Neural cell (in vitro differentiated cells): ENCODE data around the gene RASSF4. TPM values are rescaled to one million over a fixed set of nuclear protein-coding genes. Genes with fewer than 3 reads are reported as not detected.

Experiments
- H2AFZ ChIP-seq: fragments of 200-600, 300-800 bp; sonication (generic), shearing (Covaris generic); 2 replicates; pipeline ENCODE4 v1.6.0; 2014; ENCODE audit warnings: low read depth, mild to moderate bottlenecking, antibody characterized with exemption, low read length, moderate library complexity
- H3F3A ChIP-seq: fragments of 200-600 bp; shearing (Covaris generic); 2 replicates; pipeline ENCODE4 v1.6.1; 2016; ENCODE audit warnings: mild to moderate bottlenecking, moderate library complexity, mixed read lengths, antibody characterized with exemption, low read length; ENCODE audit not compliant: insufficient read depth, poor library complexity, severe bottlenecking
- H3K27ac ChIP-seq: fragments of 200-600, 300-800 bp; sonication (generic), shearing (Covaris generic); 2 replicates; pipeline ENCODE4 v1.5.1; 2014; ENCODE audit warnings: mild to moderate bottlenecking, low read length, moderate library complexity
- H3K27me3 ChIP-seq: fragments of 300-800, 200-600 bp; sonication (generic), shearing (Covaris generic); 2 replicates; pipeline ENCODE4 v1.6.0; 2014; ENCODE audit warnings: mild to moderate bottlenecking, low read depth, low read length, moderate library complexity; ENCODE audit not compliant: insufficient read depth
- H3K36me3 ChIP-seq: fragments of 300-800, 200-600 bp; sonication (generic), shearing (Covaris generic); 2 replicates; pipeline ENCODE4 v1.5.1; 2014; ENCODE audit warnings: mild to moderate bottlenecking, antibody characterized with exemption, low read length, moderate library complexity; ENCODE audit not compliant: insufficient read depth
- H3K4me2 ChIP-seq: fragments of 300-800, 200-600 bp; sonication (generic), shearing (Covaris generic); 2 replicates; pipeline ENCODE4 v1.6.0; 2014; ENCODE audit warnings: mild to moderate bottlenecking, low read length
- H3K4me3 ChIP-seq: fragments of 300-800, 200-600 bp; sonication (generic), shearing (Covaris generic); 2 replicates; pipeline ENCODE4 v1.5.1; 2014; ENCODE audit warnings: mild to moderate bottlenecking, low read length, moderate library complexity
- H3K79me2 ChIP-seq: fragments of 200-600 bp; shearing (Covaris generic); replicated peaks from 2 replicates; pipeline ENCODE4 v1.6.0; 2014; ENCODE audit warnings: mild to moderate bottlenecking, low read length, moderate library complexity; ENCODE audit not compliant: insufficient read depth
- H3K9ac ChIP-seq: fragments of 300-800, 200-600 bp; sonication (generic), shearing (Covaris generic); 2 replicates; pipeline ENCODE4 v1.6.1; 2016; ENCODE audit warnings: mild to moderate bottlenecking, low read length, mixed read lengths
- H3K9me2 ChIP-seq: fragments of 200-600 bp; shearing (Covaris generic); 2 replicates; pipeline ENCODE4 v1.6.1; 2016; ENCODE audit warnings: mild to moderate bottlenecking, low read length, mixed read lengths; ENCODE audit not compliant: insufficient read depth
- H3K9me3 ChIP-seq: fragments of 200-600, 300-800 bp; sonication (generic), shearing (Covaris generic); 2 replicates; pipeline ENCODE4 v1.6.1; 2016; ENCODE audit warnings: mild to moderate bottlenecking, mixed run types, low read length, moderate library complexity, mixed read lengths
- H4K20me1 ChIP-seq: fragments of 200-600 bp; shearing (Covaris generic); 2 replicates; pipeline ENCODE4 v1.6.1; 2016; ENCODE audit warnings: mild to moderate bottlenecking, mixed run types; ENCODE audit not compliant: insufficient read depth
- EP300 ChIP-seq: fragments of 450-650 bp; conservative IDR thresholded peaks from 2 replicates; pipeline ENCODE4 v1.6.1; 2014; ENCODE audit warnings: antibody characterized with exemption, mild to moderate bottlenecking, moderate library complexity; ENCODE audit not compliant: poor library complexity, severe bottlenecking
- EZH2 ChIP-seq: fragments of 200-600, 300-800 bp; shearing (Covaris generic), sonication (generic); IDR thresholded peaks from 2 replicates; pipeline ENCODE4 v1.6.1; 2014; ENCODE audit warnings: antibody characterized with exemption, low read length, borderline replicate concordance, mild to moderate bottlenecking; ENCODE audit not compliant: insufficient read depth, poor library complexity, severe bottlenecking
- MXI1 ChIP-seq: fragments of 450-650 bp; conservative IDR thresholded peaks from 2 replicates; pipeline ENCODE4 v1.6.1; 2014; ENCODE audit warnings: antibody characterized with exemption, mild to moderate bottlenecking; ENCODE audit not compliant: poor library complexity, severe bottlenecking
- POLR2AphosphoS5 ChIP-seq: IDR thresholded peaks from 2 replicates; pipeline ENCODE4 v1.6.1; 2012
- RAD21 ChIP-seq: fragments of 450-650 bp; conservative IDR thresholded peaks from 2 replicates; pipeline ENCODE4 v1.6.1; 2014; ENCODE audit warnings: antibody characterized with exemption, mild to moderate bottlenecking, moderate library complexity
- SMC3 ChIP-seq: fragments of 450-650 bp; conservative IDR thresholded peaks from 2 replicates; pipeline ENCODE4 v1.6.1; 2014; ENCODE audit warnings: antibody characterized with exemption, mild to moderate bottlenecking, moderate library complexity; ENCODE audit not compliant: poor library complexity
- TAF1 ChIP-seq: IDR thresholded peaks from 2 replicates; pipeline ENCODE4 v1.6.1; 2012; ENCODE audit warnings: low read depth
- polyA plus RNA-seq: library from polyadenylated mRNA; depleted of rRNA; stranded (reverse); fragments of >200 nt; gene quantifications from 2 replicates; pipeline ENCODE4 v1.2.3, GENCODE V29; 2014
- TF ChIP-seq, protein P1 (sequence below): fragments of 450-650 bp; IDR thresholded peaks from 2 replicates; pipeline ENCODE4 v1.5.1; 2014; ENCODE audit warnings: antibody characterized with exemption, mild to moderate bottlenecking, moderate library complexity; ENCODE audit not compliant: poor library complexity, severe bottlenecking
- TF ChIP-seq, protein P2 (sequence below): IDR thresholded peaks from 2 replicates; pipeline ENCODE4 v1.6.1; 2012; ENCODE audit warnings: borderline replicate concordance

The RASSF4 gene
- polyA plus RNA-seq, 1 donor from 2014 or later, result 10.2 TPM

- Histone ChIP-seq H4K20me1 (no peaks in the 10 kb centered on the region), H3K4me2 (no peak overlapping the region), H3K79me2 (no peaks in the 10 kb centered on the region), H3K27ac (no peak overlapping the region), H3K27me3 (no peaks in the 10 kb centered on the region), H3K9ac (no peak overlapping the region), H2AFZ (no peak overlapping the region), H3K36me3 (no peaks in the 10 kb centered on the region), H3K4me3 (no peak overlapping the region), H3K9me3 (no peaks in the 10 kb centered on the region), H3K9me2 (no peaks in the 10 kb centered on the region), H3F3A (no peaks in the 10 kb centered on the region)
- TF ChIP-seq MXI1, result no peak
Measured at GRCh38 chr10:44980309-44981171, 20.9 kb downstream of the RASSF4 start.

GRCh38 chr10:44981172-44982113, 21.8 kb downstream of the RASSF4 start:
- Histone ChIP-seq H3K27me3 (no peaks in the 10 kb centered on the region), H3K27ac (no peak overlapping the region), H3K4me3 (no peak overlapping the region), H3K4me2 (no peak overlapping the region), H3K36me3 (no peaks in the 10 kb centered on the region), H2AFZ (no peak overlapping the region), H3K9me3 (no peaks in the 10 kb centered on the region), H3K9ac (no peak overlapping the region), H3F3A (no peaks in the 10 kb centered on the region), H3K9me2 (no peaks in the 10 kb centered on the region), H3K79me2 (no peaks in the 10 kb centered on the region), H4K20me1 (no peaks in the 10 kb centered on the region)
- TF ChIP-seq, protein P1, sequence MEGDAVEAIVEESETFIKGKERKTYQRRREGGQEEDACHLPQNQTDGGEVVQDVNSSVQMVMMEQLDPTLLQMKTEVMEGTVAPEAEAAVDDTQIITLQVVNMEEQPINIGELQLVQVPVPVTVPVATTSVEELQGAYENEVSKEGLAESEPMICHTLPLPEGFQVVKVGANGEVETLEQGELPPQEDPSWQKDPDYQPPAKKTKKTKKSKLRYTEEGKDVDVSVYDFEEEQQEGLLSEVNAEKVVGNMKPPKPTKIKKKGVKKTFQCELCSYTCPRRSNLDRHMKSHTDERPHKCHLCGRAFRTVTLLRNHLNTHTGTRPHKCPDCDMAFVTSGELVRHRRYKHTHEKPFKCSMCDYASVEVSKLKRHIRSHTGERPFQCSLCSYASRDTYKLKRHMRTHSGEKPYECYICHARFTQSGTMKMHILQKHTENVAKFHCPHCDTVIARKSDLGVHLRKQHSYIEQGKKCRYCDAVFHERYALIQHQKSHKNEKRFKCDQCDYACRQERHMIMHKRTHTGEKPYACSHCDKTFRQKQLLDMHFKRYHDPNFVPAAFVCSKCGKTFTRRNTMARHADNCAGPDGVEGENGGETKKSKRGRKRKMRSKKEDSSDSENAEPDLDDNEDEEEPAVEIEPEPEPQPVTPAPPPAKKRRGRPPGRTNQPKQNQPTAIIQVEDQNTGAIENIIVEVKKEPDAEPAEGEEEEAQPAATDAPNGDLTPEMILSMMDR, result no peak
- TF ChIP-seq RAD21 (no peak), MXI1 (no peak), TAF1 (no peak), EZH2 (no peak), SMC3 (no peak), POLR2AphosphoS5 (no peak), EP300 (no peak)
- TF ChIP-seq, protein P2, sequence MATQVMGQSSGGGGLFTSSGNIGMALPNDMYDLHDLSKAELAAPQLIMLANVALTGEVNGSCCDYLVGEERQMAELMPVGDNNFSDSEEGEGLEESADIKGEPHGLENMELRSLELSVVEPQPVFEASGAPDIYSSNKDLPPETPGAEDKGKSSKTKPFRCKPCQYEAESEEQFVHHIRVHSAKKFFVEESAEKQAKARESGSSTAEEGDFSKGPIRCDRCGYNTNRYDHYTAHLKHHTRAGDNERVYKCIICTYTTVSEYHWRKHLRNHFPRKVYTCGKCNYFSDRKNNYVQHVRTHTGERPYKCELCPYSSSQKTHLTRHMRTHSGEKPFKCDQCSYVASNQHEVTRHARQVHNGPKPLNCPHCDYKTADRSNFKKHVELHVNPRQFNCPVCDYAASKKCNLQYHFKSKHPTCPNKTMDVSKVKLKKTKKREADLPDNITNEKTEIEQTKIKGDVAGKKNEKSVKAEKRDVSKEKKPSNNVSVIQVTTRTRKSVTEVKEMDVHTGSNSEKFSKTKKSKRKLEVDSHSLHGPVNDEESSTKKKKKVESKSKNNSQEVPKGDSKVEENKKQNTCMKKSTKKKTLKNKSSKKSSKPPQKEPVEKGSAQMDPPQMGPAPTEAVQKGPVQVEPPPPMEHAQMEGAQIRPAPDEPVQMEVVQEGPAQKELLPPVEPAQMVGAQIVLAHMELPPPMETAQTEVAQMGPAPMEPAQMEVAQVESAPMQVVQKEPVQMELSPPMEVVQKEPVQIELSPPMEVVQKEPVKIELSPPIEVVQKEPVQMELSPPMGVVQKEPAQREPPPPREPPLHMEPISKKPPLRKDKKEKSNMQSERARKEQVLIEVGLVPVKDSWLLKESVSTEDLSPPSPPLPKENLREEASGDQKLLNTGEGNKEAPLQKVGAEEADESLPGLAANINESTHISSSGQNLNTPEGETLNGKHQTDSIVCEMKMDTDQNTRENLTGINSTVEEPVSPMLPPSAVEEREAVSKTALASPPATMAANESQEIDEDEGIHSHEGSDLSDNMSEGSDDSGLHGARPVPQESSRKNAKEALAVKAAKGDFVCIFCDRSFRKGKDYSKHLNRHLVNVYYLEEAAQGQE, result no peak
